Ishikawa (cell line): Measurements from ENCODE around the gene PDCD11.

Experiments
- CEBPB ChIP-seq: IDR thresholded peaks from 2 replicates; pipeline ENCODE4 v1.6.1; 2012
- CREB1 ChIP-seq: IDR thresholded peaks from 2 replicates; pipeline ENCODE4 v1.6.1; 2012; ENCODE audit warnings: low read depth
- EP300 ChIP-seq: IDR thresholded peaks from 2 replicates; pipeline ENCODE4 v1.6.1; 2012; ENCODE audit warnings: borderline replicate concordance
- MAX ChIP-seq: IDR thresholded peaks from 2 replicates; pipeline ENCODE4 v1.6.1; 2012
- NFIC ChIP-seq: IDR thresholded peaks from 2 replicates; pipeline ENCODE4 v1.6.1; 2012
- RAD21 ChIP-seq: IDR thresholded peaks from 2 replicates; pipeline ENCODE4 v1.6.1; 2012; ENCODE audit warnings: low read depth
- REST ChIP-seq: IDR thresholded peaks from 2 replicates; pipeline ENCODE4 v1.6.1; 2012; ENCODE audit warnings: low read depth, mild to moderate bottlenecking
- TAF1 ChIP-seq: IDR thresholded peaks from 2 replicates; pipeline ENCODE4 v1.6.1; 2012; ENCODE audit warnings: low read depth, mild to moderate bottlenecking
- TEAD4 ChIP-seq: IDR thresholded peaks from 2 replicates; pipeline ENCODE4 v1.6.1; 2012
- YY1 ChIP-seq: IDR thresholded peaks from 2 replicates; pipeline ENCODE4 v1.6.1; 2012; ENCODE audit warnings: low read depth
- ZBTB7A ChIP-seq: IDR thresholded peaks from 2 replicates; pipeline ENCODE4 v1.6.1; 2012; ENCODE audit warnings: low read depth

- TF ChIP-seq REST = no peak
- TF ChIP-seq RAD21 = no peak
- no peak for TF ChIP-seq MAX
- TF ChIP-seq EP300 = no peak
- no peak for TF ChIP-seq NFIC
- TF ChIP-seq CREB1 = no peak
- TF ChIP-seq TAF1 = no peak
- no peak for TF ChIP-seq TEAD4
- no peak for TF ChIP-seq YY1
- no peak for TF ChIP-seq CEBPB
- TF ChIP-seq ZBTB7A = no peak
Measured at GRCh38 chr10:103450201-103450695, 53.8 kb downstream of the PDCD11 start.
